Measurements from ENCODE around the gene UNK.

UNK gene

GRCh38 chr17:75822119-75822799 lies 37.7 kb downstream of the UNK start:
- DNase-seq: no peak

GRCh38 chr17:75822800-75823166 lies 38.2 kb downstream of the UNK start:
- DNase-seq: no peak

- DNase-seq: no peak
These were observed 38.8 kb downstream of the UNK start for GRCh38 chr17:75823257-75824041.

- DNase-seq: no peak
These were observed 39.5 kb downstream of the UNK start for GRCh38 chr17:75824050-75824552.

- DNase-seq: no peak
These were observed 40.1 kb downstream of the UNK start for GRCh38 chr17:75824666-75825065.

GRCh38 chr17:75825149-75825552 lies 40.5 kb downstream of the UNK start:
- no peak for DNase-seq

GRCh38 chr17:75825748-75826370 lies 41.3 kb downstream of the UNK start:
- DNase-seq: no peak

- no peak for DNase-seq
These were observed 42.1 kb downstream of the UNK start for GRCh38 chr17:75826561-75827307.

GRCh38 chr17:75827308-75828075 lies 42.9 kb downstream of the UNK start:
- DNase-seq: peak; percentile 44

GRCh38 chr17:75828076-75828400 lies 43.4 kb downstream of the UNK start:
- no peak for DNase-seq

- DNase-seq: no peak
These were observed 44.1 kb downstream of the UNK start for GRCh38 chr17:75828741-75829140.

- no peak for DNase-seq
These were observed 45.1 kb downstream of the UNK start for GRCh38 chr17:75829747-75830146.

- DNase-seq: no peak
These were observed 45.8 kb downstream of the UNK start for GRCh38 chr17:75830164-75831031.

- DNase-seq: no peak
These were observed 46.5 kb downstream of the UNK start for GRCh38 chr17:75831032-75831571.

- no peak for DNase-seq
These were observed 47.6 kb downstream of the UNK start for GRCh38 chr17:75832164-75832651.

GRCh38 chr17:75832652-75833400 lies 48.2 kb downstream of the UNK start:
- no peak for DNase-seq

GRCh38 chr17:75834279-75834920 lies 49.8 kb downstream of the UNK start:
- no peak for DNase-seq

GRCh38 chr17:75834928-75835653 lies 50.5 kb downstream of the UNK start:
- DNase-seq: no peak

GRCh38 chr17:75835654-75835987 lies 51.0 kb downstream of the UNK start:
- no peak for DNase-seq
